Breast epithelium (tissue), 3 donors: ENCODE data around the gene RFX1.

ENCODE experiments used
- CTCF ChIP-seq, 3 donors: fragments of 450-650 bp; IDR thresholded peaks; one replicate each; pipeline ENCODE4 v1.5.1; 2016 to 2017; ENCODE audit warnings: antibody characterized with exemption in 3 of 3, mild to moderate bottlenecking in 3 of 3, moderate library complexity in 3 of 3
- POLR2A ChIP-seq: fragments of 450-650 bp; IDR thresholded peaks from one replicate; pipeline ENCODE4 v1.6.1; 2016; ENCODE audit warnings: antibody characterized with exemption, mild to moderate bottlenecking, moderate library complexity
- POLR2AphosphoS5 ChIP-seq, 3 donors: sonication (generic); formaldehyde crosslinking; IDR thresholded peaks; one replicate each; pipeline ENCODE4 v1.6.1; 2017; ENCODE audit warnings: antibody characterized with exemption in 3 of 3

- no peak for TF ChIP-seq CTCF (IDR thresholded peaks at IDR 0.05)
- TF ChIP-seq POLR2A, result no peak
- TF ChIP-seq POLR2AphosphoS5 (IDR thresholded peaks at IDR 0.05), result no peak
Observed at GRCh38 chr19:13959962-13960862, 45.9 kb downstream of the RFX1 start.
